Measurements from ENCODE around the gene SLC6A9.

SLC6A9 gene

GRCh38 chr1:44031252-44032169 is at the start of gene SLC6A9:
TSS of gene SLC6A9 (minus strand) at chr1:44031462. CDS start at chr1:44024277, 7,185 bp downstream.
- Histone ChIP-seq H3K4me1 (ENCODE audit: control insufficient read depth in 1 of 2, insufficient read depth in 2 of 2, low read length in 2 of 2) (peaks cover 45 to 46% of the 10 kb centered on the region in 2 donors), H3K36me3 (ENCODE audit: control insufficient read depth in 1 of 2, insufficient read depth in 2 of 2, low read length in 2 of 2) (no peaks in the 10 kb centered on the region), H3K9me3 (ENCODE audit: control insufficient read depth in 1 of 2, low read length in 2 of 2) (no peaks in the 10 kb centered on the region), H3K27ac (ENCODE audit: low read depth, low read length) (peak within 1 kb of the TSS; percentile 61), H3K27me3 (ENCODE audit: control insufficient read depth in 1 of 2, insufficient read depth in 2 of 2, low read length in 2 of 2) (no peaks in the 10 kb centered on the region), H3K9ac (ENCODE audit: low read depth in 1 of 2, low read length in 2 of 2) (peak within 1 kb of the TSS; percentile 45 to 70), H3K4me3 (ENCODE audit: low read depth in 1 of 2, low read length in 2 of 2) (peak within 1 kb of the TSS; percentile 74 to 77)

DNA sequence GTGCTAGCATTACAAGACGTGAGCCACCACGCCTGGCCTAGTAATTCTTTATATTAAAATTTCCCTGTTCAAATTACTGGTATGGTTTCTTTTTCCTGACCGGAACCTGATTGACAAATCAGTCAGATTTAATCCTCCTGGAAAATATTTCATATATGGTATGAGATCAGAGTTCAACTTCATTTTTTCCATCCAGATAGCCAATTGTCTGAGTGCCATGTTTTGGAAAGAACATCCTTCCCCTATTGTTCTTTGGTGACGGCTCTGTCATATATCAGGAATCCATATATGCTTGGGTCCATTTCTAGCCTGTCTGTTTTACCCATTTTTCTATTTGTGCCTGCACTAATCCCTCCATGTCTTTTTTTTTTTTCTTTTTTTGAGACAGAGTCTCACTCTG is 48.3 kb upstream of the SLC6A9 start:
- Histone ChIP-seq H3K4me1 (ENCODE audit: control insufficient read depth in 1 of 2, insufficient read depth in 2 of 2, low read length in 2 of 2) (no peaks in the 10 kb centered on the region), H3K36me3 (ENCODE audit: control insufficient read depth in 1 of 2, insufficient read depth in 2 of 2, low read length in 2 of 2) (no peaks in the 10 kb centered on the region), H3K27ac (ENCODE audit: low read depth, low read length) (no peak overlapping the region), H3K9me3 (ENCODE audit: control insufficient read depth in 1 of 2, low read length in 2 of 2) (no peaks in the 10 kb centered on the region), H3K9ac (ENCODE audit: low read depth in 1 of 2, low read length in 2 of 2) (no peak overlapping the region), H3K27me3 (ENCODE audit: control insufficient read depth in 1 of 2, insufficient read depth in 2 of 2, low read length in 2 of 2) (no peaks in the 10 kb centered on the region), H3K4me3 (ENCODE audit: low read depth in 1 of 2, low read length in 2 of 2) (no peak overlapping the region)

GRCh38 chr1:44078104-44078503 is 46.8 kb upstream of the SLC6A9 start:
- Histone ChIP-seq H3K27me3 (ENCODE audit: control insufficient read depth in 1 of 2, insufficient read depth in 2 of 2, low read length in 2 of 2) (no peaks in the 10 kb centered on the region), H3K4me3 (ENCODE audit: low read depth in 1 of 2, low read length in 2 of 2) (no peak overlapping the region), H3K36me3 (ENCODE audit: control insufficient read depth in 1 of 2, insufficient read depth in 2 of 2, low read length in 2 of 2) (no peaks in the 10 kb centered on the region), H3K9ac (ENCODE audit: low read depth in 1 of 2, low read length in 2 of 2) (no peak overlapping the region), H3K4me1 (ENCODE audit: control insufficient read depth in 1 of 2, insufficient read depth in 2 of 2, low read length in 2 of 2) (no peaks in the 10 kb centered on the region), H3K27ac (ENCODE audit: low read depth, low read length) (no peak overlapping the region), H3K9me3 (ENCODE audit: control insufficient read depth in 1 of 2, low read length in 2 of 2) (no peaks in the 10 kb centered on the region)

GRCh38 chr1:44077421-44077820 is 46.2 kb upstream of the SLC6A9 start:
- Histone ChIP-seq H3K9ac (ENCODE audit: low read depth in 1 of 2, low read length in 2 of 2) (no peak overlapping the region), H3K27me3 (ENCODE audit: control insufficient read depth in 1 of 2, insufficient read depth in 2 of 2, low read length in 2 of 2) (no peaks in the 10 kb centered on the region), H3K4me3 (ENCODE audit: low read depth in 1 of 2, low read length in 2 of 2) (no peak overlapping the region), H3K36me3 (ENCODE audit: control insufficient read depth in 1 of 2, insufficient read depth in 2 of 2, low read length in 2 of 2) (no peaks in the 10 kb centered on the region), H3K4me1 (ENCODE audit: control insufficient read depth in 1 of 2, insufficient read depth in 2 of 2, low read length in 2 of 2) (no peaks in the 10 kb centered on the region), H3K27ac (ENCODE audit: low read depth, low read length) (no peak overlapping the region), H3K9me3 (ENCODE audit: control insufficient read depth in 1 of 2, low read length in 2 of 2) (no peaks in the 10 kb centered on the region)

DNA sequence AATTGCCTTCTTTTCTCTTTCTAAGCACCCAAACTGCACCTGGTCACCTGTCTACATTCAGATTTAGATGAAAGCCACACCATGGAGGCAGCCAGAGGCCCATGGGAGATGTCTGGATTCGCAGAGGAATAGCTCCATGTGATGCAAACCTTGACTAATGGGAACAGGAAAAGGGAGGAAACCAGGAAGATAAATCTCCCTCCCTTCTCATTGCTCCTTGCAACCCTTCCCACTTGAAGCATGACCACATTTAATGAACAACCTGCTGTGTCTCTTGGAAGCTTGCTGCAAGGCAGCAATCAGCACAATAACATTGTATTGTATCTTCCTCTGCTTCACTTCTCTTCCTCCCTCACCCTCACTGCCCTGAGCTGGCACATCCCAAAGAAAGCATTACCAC is 44.8 kb upstream of the SLC6A9 start:
- H3K36me3 ChIP-seq (ENCODE audit: control insufficient read depth in 1 of 2, insufficient read depth in 2 of 2, low read length in 2 of 2) = no peaks in the 10 kb centered on the region
- H3K27me3 ChIP-seq (ENCODE audit: control insufficient read depth in 1 of 2, insufficient read depth in 2 of 2, low read length in 2 of 2) = no peaks in the 10 kb centered on the region
- H3K4me3 ChIP-seq (ENCODE audit: low read depth in 1 of 2, low read length in 2 of 2) = no peak overlapping the region
- H3K9ac ChIP-seq (ENCODE audit: low read depth in 1 of 2, low read length in 2 of 2) = no peak overlapping the region
- H3K4me1 ChIP-seq (ENCODE audit: control insufficient read depth in 1 of 2, insufficient read depth in 2 of 2, low read length in 2 of 2) = no peaks in the 10 kb centered on the region
- H3K9me3 ChIP-seq (ENCODE audit: control insufficient read depth in 1 of 2, low read length in 2 of 2) = no peaks in the 10 kb centered on the region
- H3K27ac ChIP-seq (ENCODE audit: low read depth, low read length) = no peak overlapping the region

GRCh38 chr1:44074415-44074814 is 43.2 kb upstream of the SLC6A9 start:
- Histone ChIP-seq H3K4me1 (ENCODE audit: control insufficient read depth in 1 of 2, insufficient read depth in 2 of 2, low read length in 2 of 2) (no peaks in the 10 kb centered on the region), H3K27ac (ENCODE audit: low read depth, low read length) (no peak overlapping the region), H3K9me3 (ENCODE audit: control insufficient read depth in 1 of 2, low read length in 2 of 2) (no peaks in the 10 kb centered on the region), H3K4me3 (ENCODE audit: low read depth in 1 of 2, low read length in 2 of 2) (no peak overlapping the region), H3K9ac (ENCODE audit: low read depth in 1 of 2, low read length in 2 of 2) (no peak overlapping the region), H3K27me3 (ENCODE audit: control insufficient read depth in 1 of 2, insufficient read depth in 2 of 2, low read length in 2 of 2) (no peaks in the 10 kb centered on the region), H3K36me3 (ENCODE audit: control insufficient read depth in 1 of 2, insufficient read depth in 2 of 2, low read length in 2 of 2) (no peaks in the 10 kb centered on the region)

- no peak overlapping the region for H3K27ac ChIP-seq (ENCODE audit: low read depth, low read length)
- no peaks in the 10 kb centered on the region for H3K36me3 ChIP-seq (ENCODE audit: control insufficient read depth in 1 of 2, insufficient read depth in 2 of 2, low read length in 2 of 2)
- no peak overlapping the region for H3K9ac ChIP-seq (ENCODE audit: low read depth in 1 of 2, low read length in 2 of 2)
- H3K4me1 ChIP-seq (ENCODE audit: control insufficient read depth in 1 of 2, insufficient read depth in 2 of 2, low read length in 2 of 2) = no peaks in the 10 kb centered on the region
- H3K27me3 ChIP-seq (ENCODE audit: control insufficient read depth in 1 of 2, insufficient read depth in 2 of 2, low read length in 2 of 2) = no peaks in the 10 kb centered on the region
- H3K9me3 ChIP-seq (ENCODE audit: control insufficient read depth in 1 of 2, low read length in 2 of 2) = no peaks in the 10 kb centered on the region
- no peak overlapping the region for H3K4me3 ChIP-seq (ENCODE audit: low read depth in 1 of 2, low read length in 2 of 2)
These were observed 42.3 kb upstream of the SLC6A9 start for GRCh38 chr1:44073528-44073927.

GRCh38 chr1:44072821-44073220 is 41.6 kb upstream of the SLC6A9 start:
- H3K9me3 ChIP-seq (ENCODE audit: control insufficient read depth in 1 of 2, low read length in 2 of 2) = no peaks in the 10 kb centered on the region
- H3K4me3 ChIP-seq (ENCODE audit: low read depth in 1 of 2, low read length in 2 of 2) = no peak overlapping the region
- H3K4me1 ChIP-seq (ENCODE audit: control insufficient read depth in 1 of 2, insufficient read depth in 2 of 2, low read length in 2 of 2) = no peaks in the 10 kb centered on the region
- H3K36me3 ChIP-seq (ENCODE audit: control insufficient read depth in 1 of 2, insufficient read depth in 2 of 2, low read length in 2 of 2) = no peaks in the 10 kb centered on the region
- H3K9ac ChIP-seq (ENCODE audit: low read depth in 1 of 2, low read length in 2 of 2) = no peak overlapping the region
- no peak overlapping the region for H3K27ac ChIP-seq (ENCODE audit: low read depth, low read length)
- no peaks in the 10 kb centered on the region for H3K27me3 ChIP-seq (ENCODE audit: control insufficient read depth in 1 of 2, insufficient read depth in 2 of 2, low read length in 2 of 2)

DNA sequence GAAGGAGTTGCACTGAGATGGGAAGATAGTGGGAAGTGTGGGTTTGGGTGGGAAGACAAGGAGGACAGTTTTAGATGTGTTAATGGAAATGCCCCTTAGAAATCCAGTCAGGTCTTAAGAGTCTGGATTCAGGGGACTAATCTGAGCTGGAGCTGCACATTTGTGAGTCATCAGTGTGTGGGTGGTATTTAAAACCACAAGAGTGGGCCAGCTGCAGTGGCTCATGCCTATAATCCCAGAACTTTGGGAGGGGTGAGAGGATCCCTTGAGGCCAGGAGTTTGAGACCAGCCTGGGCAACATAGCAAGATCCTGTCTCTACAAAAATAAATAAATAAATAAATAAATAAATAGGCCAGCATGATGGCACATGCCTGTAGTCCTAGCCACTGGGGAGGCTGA is 40.9 kb upstream of the SLC6A9 start:
- H3K27me3 ChIP-seq (ENCODE audit: control insufficient read depth in 1 of 2, insufficient read depth in 2 of 2, low read length in 2 of 2) = no peaks in the 10 kb centered on the region
- H3K27ac ChIP-seq (ENCODE audit: low read depth, low read length) = no peak overlapping the region
- no peaks in the 10 kb centered on the region for H3K9me3 ChIP-seq (ENCODE audit: control insufficient read depth in 1 of 2, low read length in 2 of 2)
- no peak overlapping the region for H3K9ac ChIP-seq (ENCODE audit: low read depth in 1 of 2, low read length in 2 of 2)
- H3K4me1 ChIP-seq (ENCODE audit: control insufficient read depth in 1 of 2, insufficient read depth in 2 of 2, low read length in 2 of 2) = no peaks in the 10 kb centered on the region
- H3K4me3 ChIP-seq (ENCODE audit: low read depth in 1 of 2, low read length in 2 of 2) = no peak overlapping the region
- no peaks in the 10 kb centered on the region for H3K36me3 ChIP-seq (ENCODE audit: control insufficient read depth in 1 of 2, insufficient read depth in 2 of 2, low read length in 2 of 2)

GRCh38 chr1:44071461-44071860 is 40.2 kb upstream of the SLC6A9 start:
- Histone ChIP-seq H3K9me3 (ENCODE audit: control insufficient read depth in 1 of 2, low read length in 2 of 2) (no peaks in the 10 kb centered on the region), H3K4me1 (ENCODE audit: control insufficient read depth in 1 of 2, insufficient read depth in 2 of 2, low read length in 2 of 2) (no peaks in the 10 kb centered on the region), H3K27ac (ENCODE audit: low read depth, low read length) (no peak overlapping the region), H3K36me3 (ENCODE audit: control insufficient read depth in 1 of 2, insufficient read depth in 2 of 2, low read length in 2 of 2) (no peaks in the 10 kb centered on the region), H3K4me3 (ENCODE audit: low read depth in 1 of 2, low read length in 2 of 2) (no peak overlapping the region), H3K27me3 (ENCODE audit: control insufficient read depth in 1 of 2, insufficient read depth in 2 of 2, low read length in 2 of 2) (no peaks in the 10 kb centered on the region), H3K9ac (ENCODE audit: low read depth in 1 of 2, low read length in 2 of 2) (no peak overlapping the region)
